Measurements from ENCODE around the gene GGN. TPM values are rescaled to one million over a fixed set of nuclear protein-coding genes. Genes with fewer than 3 reads are reported as not detected.

The GGN gene
- total RNA-seq, 1 experiment from 2014 or later = not detected

Other genes with a start within 250 kb of the GGN start
- 5.3 and 6.4 TPM in 2 replicates for gene DPF1, start 163.8 kb downstream of the GGN start, total RNA-seq (2014; rRNA removed; shearing (Covaris generic))
- gene PPP1R14A, start 131.7 kb downstream of the GGN start, total RNA-seq (2014; rRNA removed; shearing (Covaris generic)) = 6.1 TPM in 1 of 2 replicates, not detected in the other
- gene SPINT2, start 123.5 kb downstream of the GGN start, total RNA-seq (2014; rRNA removed; shearing (Covaris generic)) = 3.3 and 5.5 TPM in 2 replicates
- gene C19orf33, start 83.8 kb downstream of the GGN start, total RNA-seq (2014; rRNA removed; shearing (Covaris generic)) = 2.7 TPM in 1 of 2 replicates, not detected in the other
- 97.5 and 99.7 TPM in 2 replicates for gene YIF1B, start 72.1 kb downstream of the GGN start, total RNA-seq (2014; rRNA removed; shearing (Covaris generic))
- gene KCNK6, start 68.2 kb downstream of the GGN start, total RNA-seq (2014; rRNA removed; shearing (Covaris generic)) = 5.2 and 5.9 TPM in 2 replicates
- 0.23 and 0.45 TPM in 2 replicates for gene CATSPERG, start 52.2 kb downstream of the GGN start, total RNA-seq (2014; rRNA removed; shearing (Covaris generic))
- 273 and 343 TPM in 2 replicates for gene PSMD8, start 13.5 kb downstream of the GGN start, total RNA-seq (2014; rRNA removed; shearing (Covaris generic))
- gene SPRED3, start 663 bp upstream of the GGN start, total RNA-seq (2014; rRNA removed; shearing (Covaris generic)) = 0.06 and 0.91 TPM in 2 replicates
- gene FAM98C, start 15.1 kb upstream of the GGN start, total RNA-seq (2014; rRNA removed; shearing (Covaris generic)) = 19.0 and 21.9 TPM in 2 replicates
- not detected in 2 replicates for gene RASGRP4, start 38.2 kb upstream of the GGN start, total RNA-seq (2014; rRNA removed; shearing (Covaris generic))
- 0.03 and 0.11 TPM in 2 replicates for gene RYR1, start 45.7 kb upstream of the GGN start, total RNA-seq (2014; rRNA removed; shearing (Covaris generic))
- 0.11 TPM in 1 of 2 replicates, not detected in the other for gene MAP4K1, start 229.9 kb upstream of the GGN start, total RNA-seq (2014; rRNA removed; shearing (Covaris generic))
- gene EIF3K, start 231.2 kb upstream of the GGN start, total RNA-seq (2014; rRNA removed; shearing (Covaris generic)) = 853 and 886 TPM in 2 replicates